DND-41 (cell line): ENCODE data around the gene UCK2.

Experiments used
- EZH2 ChIP-seq: IDR thresholded peaks from 3 replicates; pipeline ENCODE4 v1.6.1; 2012; ENCODE audit warnings: borderline replicate concordance, low read depth, mild to moderate bottlenecking, moderate library complexity, low read length, inconsistent platforms; ENCODE audit not compliant: severe bottlenecking
- TF ChIP-seq, protein P1 (sequence below): IDR thresholded peaks from 2 replicates; pipeline ENCODE4 v1.5.1; 2012; ENCODE audit warnings: borderline replicate concordance, low read length, moderate library complexity, mild to moderate bottlenecking; ENCODE audit not compliant: poor library complexity, severe bottlenecking; ENCODE audit errors: extremely low read depth

DNA sequence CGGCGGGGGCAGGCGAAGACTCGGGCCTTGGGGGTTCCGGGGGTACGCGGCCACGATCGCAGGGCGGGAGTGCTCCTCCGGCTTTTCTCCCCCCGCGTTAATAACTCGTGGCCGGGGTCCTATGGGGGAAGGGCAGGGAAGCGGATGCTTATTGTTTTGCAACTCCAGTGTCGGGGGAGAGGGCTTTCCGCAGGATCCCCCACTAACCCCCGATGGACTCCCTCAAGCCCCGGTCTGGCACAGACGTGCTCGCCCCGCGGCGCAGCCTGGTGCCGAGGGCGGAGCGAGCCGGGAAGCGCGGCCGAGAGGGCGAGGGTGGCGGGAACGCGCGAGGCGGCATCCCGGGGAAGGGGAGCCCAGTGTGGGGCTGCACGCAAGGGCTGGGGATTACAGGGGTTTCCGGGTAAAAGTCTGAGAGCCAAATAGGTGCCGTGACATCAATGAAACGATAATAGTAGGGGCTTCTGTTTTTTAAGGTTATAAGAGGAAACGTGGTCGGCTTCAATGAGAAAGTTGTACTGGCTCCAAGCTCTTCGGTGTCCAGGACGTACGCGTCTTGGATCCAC lies 772 bp downstream of the UCK2 start:
- TF ChIP-seq, protein P1, sequence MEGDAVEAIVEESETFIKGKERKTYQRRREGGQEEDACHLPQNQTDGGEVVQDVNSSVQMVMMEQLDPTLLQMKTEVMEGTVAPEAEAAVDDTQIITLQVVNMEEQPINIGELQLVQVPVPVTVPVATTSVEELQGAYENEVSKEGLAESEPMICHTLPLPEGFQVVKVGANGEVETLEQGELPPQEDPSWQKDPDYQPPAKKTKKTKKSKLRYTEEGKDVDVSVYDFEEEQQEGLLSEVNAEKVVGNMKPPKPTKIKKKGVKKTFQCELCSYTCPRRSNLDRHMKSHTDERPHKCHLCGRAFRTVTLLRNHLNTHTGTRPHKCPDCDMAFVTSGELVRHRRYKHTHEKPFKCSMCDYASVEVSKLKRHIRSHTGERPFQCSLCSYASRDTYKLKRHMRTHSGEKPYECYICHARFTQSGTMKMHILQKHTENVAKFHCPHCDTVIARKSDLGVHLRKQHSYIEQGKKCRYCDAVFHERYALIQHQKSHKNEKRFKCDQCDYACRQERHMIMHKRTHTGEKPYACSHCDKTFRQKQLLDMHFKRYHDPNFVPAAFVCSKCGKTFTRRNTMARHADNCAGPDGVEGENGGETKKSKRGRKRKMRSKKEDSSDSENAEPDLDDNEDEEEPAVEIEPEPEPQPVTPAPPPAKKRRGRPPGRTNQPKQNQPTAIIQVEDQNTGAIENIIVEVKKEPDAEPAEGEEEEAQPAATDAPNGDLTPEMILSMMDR = no peak
- TF ChIP-seq EZH2 = no peak
